H9 (cell line): ENCODE data around the gene TENM4. TPM values are rescaled to one million over a fixed set of nuclear protein-coding genes. Genes with fewer than 3 reads are reported as not detected.

Source experiments
- DNase-seq: peaks from one replicate; pipeline ENCODE4 v3.0.0-alpha.2; 2017
- H2AFZ ChIP-seq: one replicate; pipeline ENCODE4 v1.6.1; 2013; ENCODE audit warnings: mild to moderate bottlenecking, low read length, control low read depth, moderate library complexity
- H2AK5ac ChIP-seq: 2 replicates; pipeline ENCODE4 v1.6.1; 2013; ENCODE audit warnings: low read length, control low read depth, mixed read lengths; ENCODE audit not compliant: insufficient read length
- H2BK120ac ChIP-seq: one replicate; pipeline ENCODE4 v1.6.1; 2013; ENCODE audit warnings: low read depth, mild to moderate bottlenecking, low read length, control low read depth, inconsistent platforms; ENCODE audit not compliant: poor library complexity, severe bottlenecking
- H2BK12ac ChIP-seq: 2 replicates; pipeline ENCODE4 v1.6.1; 2013; ENCODE audit warnings: low read length, control low read depth, mixed read lengths, low read depth; ENCODE audit not compliant: insufficient read length
- H2BK15ac ChIP-seq: 2 replicates; pipeline ENCODE4 v1.6.1; 2013; ENCODE audit warnings: low read depth, low read length, control low read depth
- H2BK20ac ChIP-seq: one replicate; pipeline ENCODE4 v1.6.1; 2013; ENCODE audit warnings: low read depth, mild to moderate bottlenecking, low read length, control low read depth, inconsistent platforms; ENCODE audit not compliant: poor library complexity, severe bottlenecking
- H2BK5ac ChIP-seq: 2 replicates; pipeline ENCODE4 v1.6.1; 2013; ENCODE audit warnings: low read length, control low read depth, mixed read lengths; ENCODE audit not compliant: insufficient read length
- H3K14ac ChIP-seq: 2 replicates; pipeline ENCODE4 v1.6.1; 2013; ENCODE audit warnings: low read length, control low read depth; ENCODE audit not compliant: insufficient read depth
- H3K18ac ChIP-seq: 2 replicates; pipeline ENCODE4 v1.6.1; 2013; ENCODE audit warnings: low read depth, mild to moderate bottlenecking, mixed read lengths, low read length, control low read depth; ENCODE audit not compliant: insufficient read length
- H3K23ac ChIP-seq: 2 replicates; pipeline ENCODE4 v1.6.1; 2013; ENCODE audit warnings: low read length, control low read depth, mixed read lengths, low read depth; ENCODE audit not compliant: insufficient read length
- H3K23me2 ChIP-seq: 2 replicates; pipeline ENCODE4 v1.6.1; 2013; ENCODE audit warnings: low read depth, mild to moderate bottlenecking, mixed read lengths, low read length, control low read depth; ENCODE audit not compliant: insufficient read length, poor library complexity, severe bottlenecking
- H3K27ac ChIP-seq: 2 replicates; pipeline ENCODE4 v1.5.1; 2013; ENCODE audit warnings: low read length, control low read depth, mixed read lengths, low read depth; ENCODE audit not compliant: insufficient read length
- H3K27me3 ChIP-seq: 2 replicates; pipeline ENCODE4 v1.6.1; 2013; ENCODE audit warnings: low read length, control low read depth, inconsistent platforms; ENCODE audit not compliant: insufficient read depth
- H3K4ac ChIP-seq: 2 replicates; pipeline ENCODE4 v1.6.1; 2013; ENCODE audit warnings: low read depth, mild to moderate bottlenecking, control low read depth, inconsistent platforms, low read length, moderate library complexity
- H3K4me1 ChIP-seq: 2 replicates; pipeline ENCODE4 v1.6.1; 2013; ENCODE audit warnings: low read length, control low read depth, inconsistent platforms; ENCODE audit not compliant: insufficient read depth
- H3K4me2 ChIP-seq: 2 replicates; pipeline ENCODE4 v1.6.1; 2013; ENCODE audit warnings: low read length, control low read depth, mixed read lengths; ENCODE audit not compliant: insufficient read length, insufficient read depth
- H3K56ac ChIP-seq: 2 replicates; pipeline ENCODE4 v1.6.1; 2013; ENCODE audit warnings: low read depth, mild to moderate bottlenecking, mixed read lengths, low read length, control low read depth; ENCODE audit not compliant: insufficient read length
- H3K79me1 ChIP-seq: 2 replicates; pipeline ENCODE4 v1.6.1; 2013; ENCODE audit warnings: low read depth, mild to moderate bottlenecking, moderate library complexity, low read length, control low read depth, inconsistent platforms; ENCODE audit not compliant: insufficient read depth, poor library complexity, severe bottlenecking
- H3K79me2 ChIP-seq: 2 replicates; pipeline ENCODE4 v1.6.1; 2013; ENCODE audit warnings: low read length, control low read depth, inconsistent platforms; ENCODE audit not compliant: insufficient read depth
- H3K9ac ChIP-seq: 2 replicates; pipeline ENCODE4 v1.6.1; 2013; ENCODE audit warnings: low read length, control low read depth, mixed read lengths; ENCODE audit not compliant: insufficient read length; ENCODE audit errors: extremely low read depth
- H3K9me3 ChIP-seq: one replicate; pipeline ENCODE4 v1.6.1; 2013; ENCODE audit warnings: low read depth, low read length, inconsistent platforms; ENCODE audit not compliant: control insufficient read depth
- H3T11ph ChIP-seq: one replicate; pipeline ENCODE4 v1.6.1; 2013; ENCODE audit warnings: mild to moderate bottlenecking, low read length, control low read depth, inconsistent platforms
- H4K20me1 ChIP-seq: one replicate; pipeline ENCODE4 v1.6.1; 2013; ENCODE audit not compliant: control insufficient read depth, insufficient read length, insufficient read depth
- H4K5ac ChIP-seq: 2 replicates; pipeline ENCODE4 v1.6.1; 2013; ENCODE audit warnings: low read depth, mild to moderate bottlenecking, mixed read lengths, low read length, control low read depth; ENCODE audit not compliant: insufficient read length
- H4K8ac ChIP-seq: replicated peaks from 2 replicates; pipeline ENCODE4 v1.6.1; 2013; ENCODE audit warnings: low read length, control low read depth, mixed read lengths, low read depth; ENCODE audit not compliant: insufficient read length
- H4K91ac ChIP-seq: 2 replicates; pipeline ENCODE4 v1.6.1; 2013; ENCODE audit warnings: low read depth, mild to moderate bottlenecking, moderate library complexity, mixed read lengths, low read length, control low read depth; ENCODE audit not compliant: insufficient read length
- H3K27ac Mint-ChIP-seq, 3 experiments: 2 replicates in 2 of 3; 3 replicates in 1 of 3; pipeline ENCODE4 v1.8.0; 2020 to 2021; ENCODE audit warnings: mixed read lengths in 3 of 3, mild to moderate bottlenecking in 1 of 3, moderate library complexity in 1 of 3
- H3K27me3 Mint-ChIP-seq: 2 replicates; pipeline ENCODE4 v1.8.0; 2021; ENCODE audit warnings: low read depth, mild to moderate bottlenecking, moderate library complexity, mixed read lengths
- H3K36me3 Mint-ChIP-seq, 3 experiments: 2 replicates in 2 of 3; 3 replicates in 1 of 3; pipeline ENCODE4 v1.8.0; 2020 to 2021; ENCODE audit warnings: low read depth in 3 of 3, mixed read lengths in 3 of 3; ENCODE audit not compliant: insufficient read depth in 1 of 3
- H3K4me1 Mint-ChIP-seq, 2 experiments: 2 replicates each; pipeline ENCODE4 v1.8.0; 2020; ENCODE audit warnings: mixed read lengths in 2 of 2
- H3K4me3 Mint-ChIP-seq, 2 experiments: 2 replicates in 1 of 2; 3 replicates in 1 of 2; pipeline ENCODE4 v1.8.0; 2020 to 2021; ENCODE audit warnings: mild to moderate bottlenecking in 2 of 2, mixed read lengths in 2 of 2, moderate library complexity in 1 of 2
- H3K9me3 Mint-ChIP-seq, 2 experiments: 2 replicates in 1 of 2; 3 replicates in 1 of 2; pipeline ENCODE4 v1.8.0; 2020; ENCODE audit warnings: mild to moderate bottlenecking in 2 of 2, mixed read lengths in 2 of 2, moderate library complexity in 1 of 2
- CTCF ChIP-seq: fragments of 200-600 bp; sonication (generic); conservative IDR thresholded peaks from 3 replicates; pipeline ENCODE4 v1.8.0; 2021; ENCODE audit warnings: antibody characterized with exemption, mild to moderate bottlenecking
- WGBS: extraction: QIAGEN DNeasy Blood & Tissue Kit; methylation state at CpG from one replicate; pipeline ENCODE4 v1.1.7; 2013; ENCODE audit warnings: missing lambda C conversion rate, low lambda C conversion rate, mixed read lengths; ENCODE audit not compliant: insufficient read length; ENCODE audit errors: extremely low coverage; 5-methylcytosine and 5-hydroxymethylcytosine counted together
- total RNA-seq: library from RNA; stranded (reverse); gene quantifications from 2 replicates; pipeline ENCODE4 v1.2.1, GENCODE V29; 2021

Gene TENM4
- total RNA-seq, 1 experiment from 2014 or later, result 4.6 TPM

- TF ChIP-seq CTCF, result no peak
- Histone ChIP-seq H2BK5ac (no peak overlapping the region), H4K8ac (no peak overlapping the region), H2BK12ac (no peak overlapping the region), H2BK15ac (no peak overlapping the region), H2BK120ac (no peak overlapping the region), H3K27ac (no peak overlapping the region), H3K14ac (no peak overlapping the region), H3K4me2 (no peak overlapping the region), H3T11ph (no peak overlapping the region), H3K4ac (no peak overlapping the region), H4K91ac (no peak overlapping the region), H3K79me2 (no peaks in the 10 kb centered on the region), H3K9ac (no peak overlapping the region), H2AFZ (no peak overlapping the region), H3K56ac (no peak overlapping the region), H3K23me2 (no peaks in the 10 kb centered on the region), H3K27me3 (no peaks in the 10 kb centered on the region), H3K4me1 (no peaks in the 10 kb centered on the region), H2BK20ac (no peak overlapping the region), H2AK5ac (no peak overlapping the region), H3K18ac (no peak overlapping the region), H4K20me1 (no peaks in the 10 kb centered on the region), H3K79me1 (no peaks in the 10 kb centered on the region), H4K5ac (no peak overlapping the region), H3K23ac (no peak overlapping the region), H3K9me3 (no peaks in the 10 kb centered on the region)
- H3K36me3 Mint-ChIP-seq, result no peaks in the 10 kb centered on the region
- DNase-seq, result no peak
- WGBS, result no CpG with 5 or more reads among the region's 7 CpGs
- no peaks in the 10 kb centered on the region for H3K9me3 Mint-ChIP-seq
- peaks cover 6% of the 10 kb centered on the region in 2 experiments; a peak in 2 of 4 replicates for H3K4me1 Mint-ChIP-seq
- H3K4me3 Mint-ChIP-seq, result no peak overlapping the region
- peaks cover 1% of the 10 kb centered on the region for H3K27me3 Mint-ChIP-seq
- H3K27ac Mint-ChIP-seq, result no peak overlapping the region; a peak in 1 of 7 replicates
These were observed 699.1 kb downstream of the TENM4 start for GRCh38 chr11:78741741-78742140.
